ENCODE results near the gene TUBB4B.

- TF ChIP-seq, protein P1, sequence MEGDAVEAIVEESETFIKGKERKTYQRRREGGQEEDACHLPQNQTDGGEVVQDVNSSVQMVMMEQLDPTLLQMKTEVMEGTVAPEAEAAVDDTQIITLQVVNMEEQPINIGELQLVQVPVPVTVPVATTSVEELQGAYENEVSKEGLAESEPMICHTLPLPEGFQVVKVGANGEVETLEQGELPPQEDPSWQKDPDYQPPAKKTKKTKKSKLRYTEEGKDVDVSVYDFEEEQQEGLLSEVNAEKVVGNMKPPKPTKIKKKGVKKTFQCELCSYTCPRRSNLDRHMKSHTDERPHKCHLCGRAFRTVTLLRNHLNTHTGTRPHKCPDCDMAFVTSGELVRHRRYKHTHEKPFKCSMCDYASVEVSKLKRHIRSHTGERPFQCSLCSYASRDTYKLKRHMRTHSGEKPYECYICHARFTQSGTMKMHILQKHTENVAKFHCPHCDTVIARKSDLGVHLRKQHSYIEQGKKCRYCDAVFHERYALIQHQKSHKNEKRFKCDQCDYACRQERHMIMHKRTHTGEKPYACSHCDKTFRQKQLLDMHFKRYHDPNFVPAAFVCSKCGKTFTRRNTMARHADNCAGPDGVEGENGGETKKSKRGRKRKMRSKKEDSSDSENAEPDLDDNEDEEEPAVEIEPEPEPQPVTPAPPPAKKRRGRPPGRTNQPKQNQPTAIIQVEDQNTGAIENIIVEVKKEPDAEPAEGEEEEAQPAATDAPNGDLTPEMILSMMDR (IDR thresholded peaks at IDR 0.05; ENCODE audit: poor library complexity): no peak
- TF ChIP-seq EZH2 (IDR thresholded peaks at IDR 0.05; ENCODE audit: borderline replicate concordance): no peak
Observed at GRCh38 chr9:137192859-137193258, 48.2 kb upstream of the TUBB4B start.

Measured in hepatocyte (in vitro differentiated cells).